GM21367 (cell line): Measurements from ENCODE around the gene TFB2M.
"Not testable (repeated sequence)": the region's sequence is repeated elsewhere in the genome, so short reads cannot be mapped to it uniquely, and the experiment has no call there.

Source experiments
- ATAC-seq: cut with Tn5 transposase; IDR thresholded peaks from one replicate; pipeline ENCODE4 v1.9.1; 2021; ENCODE audit not compliant: unreplicated experiment

Gene TFB2M

GRCh38 chr1:246566128-246566812 lies at the start of gene TFB2M, which contains the start of gene CNST:
TSS of gene TFB2M (minus strand) at chr1:246566261. CDS start at chr1:246566138, 123 bp downstream.
TSS of gene CNST (plus strand) at chr1:246566456. CDS start at chr1:246591563, 25,107 bp downstream.
- ATAC-seq = peak; percentile 93

GRCh38 chr1:246613096-246613758 lies 47.2 kb upstream of the TFB2M start:
- ATAC-seq = no peak

- ATAC-seq = no peak
These were observed 43.6 kb upstream of the TFB2M start for GRCh38 chr1:246609632-246610031.

GRCh38 chr1:246608616-246609376 lies 42.7 kb upstream of the TFB2M start:
- ATAC-seq = no peak

- no peak for ATAC-seq
These were observed 41.4 kb upstream of the TFB2M start for GRCh38 chr1:246607462-246607861.

- ATAC-seq = not testable (repeated sequence)
These were observed 39.2 kb upstream of the TFB2M start for GRCh38 chr1:246605231-246605630.

- ATAC-seq = no peak
These were observed 36.1 kb upstream of the TFB2M start for GRCh38 chr1:246602194-246602593.

GRCh38 chr1:246600579-246600978 lies 34.5 kb upstream of the TFB2M start:
- no peak for ATAC-seq

GRCh38 chr1:246599315-246599714 lies 33.3 kb upstream of the TFB2M start:
- ATAC-seq = no peak

GRCh38 chr1:246597971-246598370 lies 31.9 kb upstream of the TFB2M start:
- no peak for ATAC-seq

GRCh38 chr1:246597340-246597739 lies 31.3 kb upstream of the TFB2M start:
- ATAC-seq = no peak

- no peak for ATAC-seq
These were observed 29.1 kb upstream of the TFB2M start for GRCh38 chr1:246595146-246595545.

GRCh38 chr1:246592695-246593094 lies 26.6 kb upstream of the TFB2M start:
- ATAC-seq = no peak

GRCh38 chr1:246591958-246592357 lies 25.9 kb upstream of the TFB2M start:
- ATAC-seq = no peak

- ATAC-seq = peak; percentile 94
These were observed 25.4 kb upstream of the TFB2M start for GRCh38 chr1:246591504-246591903.

GRCh38 chr1:246591047-246591446 lies 25.0 kb upstream of the TFB2M start:
- peak; percentile 17 for ATAC-seq

- not testable (repeated sequence) for ATAC-seq
These were observed 23.9 kb upstream of the TFB2M start for GRCh38 chr1:246589919-246590318.

- ATAC-seq = no peak
These were observed 22.2 kb upstream of the TFB2M start for GRCh38 chr1:246588159-246588721.

GRCh38 chr1:246587606-246588005 lies 21.5 kb upstream of the TFB2M start:
- no peak for ATAC-seq

GRCh38 chr1:246587032-246587431 lies 21.0 kb upstream of the TFB2M start:
- no peak for ATAC-seq

GRCh38 chr1:246583448-246584185 lies 17.6 kb upstream of the TFB2M start:
- ATAC-seq = no peak
